KMS-11 (cell line): ENCODE data around the gene ICAM1.

Experiments used
- H2AFZ ChIP-seq: fragments of 200-600 bp; sonication (generic); 2 replicates; pipeline ENCODE4 v1.6.1; 2016; ENCODE audit warnings: antibody characterized with exemption, mixed run types, low read depth
- H3K27ac ChIP-seq: fragments of 200-600 bp; sonication (generic); 2 replicates; pipeline ENCODE4 v1.6.1; 2016; ENCODE audit warnings: mild to moderate bottlenecking, mixed run types
- H3K27me3 ChIP-seq: fragments of 200-600 bp; sonication (generic); 2 replicates; pipeline ENCODE4 v1.6.1; 2017; ENCODE audit warnings: mild to moderate bottlenecking, low read depth, mixed run types, moderate library complexity; ENCODE audit not compliant: insufficient read depth
- H3K36me3 ChIP-seq: fragments of 200-600 bp; sonication (generic); 2 replicates; pipeline ENCODE4 v1.6.1; 2017; ENCODE audit warnings: mild to moderate bottlenecking, mixed run types; ENCODE audit not compliant: insufficient read depth
- H3K4me1 ChIP-seq: fragments of 200-600 bp; sonication (generic); 2 replicates; pipeline ENCODE4 v1.6.1; 2016; ENCODE audit warnings: mild to moderate bottlenecking, low read depth, mixed run types; ENCODE audit not compliant: poor library complexity, severe bottlenecking
- H3K4me2 ChIP-seq: fragments of 200-600 bp; sonication (generic); 2 replicates; pipeline ENCODE4 v1.7.0; 2016; ENCODE audit warnings: mild to moderate bottlenecking, mixed run types
- H3K4me3 ChIP-seq: fragments of 200-600 bp; sonication (generic); IDR thresholded peaks from 2 replicates; pipeline ENCODE4 v1.6.1; 2017; ENCODE audit warnings: low read depth, low read length, mixed read lengths; ENCODE audit not compliant: insufficient read depth
- H3K79me2 ChIP-seq: fragments of 200-600 bp; sonication (generic); 2 replicates; pipeline ENCODE4 v1.6.1; 2016; ENCODE audit warnings: low read depth, mixed run types; ENCODE audit not compliant: insufficient read depth
- H3K9ac ChIP-seq: fragments of 200-600 bp; sonication (generic); 2 replicates; pipeline ENCODE4 v1.6.1; 2016; ENCODE audit warnings: mild to moderate bottlenecking, mixed run types
- H4K20me1 ChIP-seq: fragments of 200-600 bp; sonication (generic); 2 replicates; pipeline ENCODE4 v1.6.1; 2016; ENCODE audit warnings: mild to moderate bottlenecking, mixed run types; ENCODE audit not compliant: insufficient read depth
- CTCF ChIP-seq: fragments of 200-600 bp; sonication (generic); conservative IDR thresholded peaks from 2 replicates; pipeline ENCODE4 v1.6.1; 2017; ENCODE audit warnings: low read depth, mild to moderate bottlenecking, antibody characterized with exemption, low read length, moderate library complexity, mixed read lengths

The ICAM1 gene

GRCh38 chr19:10329555-10329954 lies 58.6 kb downstream of the ICAM1 start:
- Histone ChIP-seq H4K20me1 (no peaks in the 10 kb centered on the region), H3K27ac (no peak overlapping the region), H3K4me1 (peaks cover 16% of the 10 kb centered on the region), H3K4me2 (no peak overlapping the region), H3K4me3 (no peak overlapping the region), H3K36me3 (peaks cover 9% of the 10 kb centered on the region; the same call in 1 of the 2 replicates), H3K27me3 (no peaks in the 10 kb centered on the region), H2AFZ (no peak overlapping the region), H3K79me2 (peaks cover 26% of the 10 kb centered on the region), H3K9ac (no peak overlapping the region)
- TF ChIP-seq CTCF, result no peak

- Histone ChIP-seq H3K79me2 (peaks cover 26% of the 10 kb centered on the region), H3K27ac (peak overlapping the region; percentile 82; the same call in 1 of the 2 replicates), H3K4me1 (peaks cover 16% of the 10 kb centered on the region), H3K4me2 (peak overlapping the region; percentile 82), H4K20me1 (no peaks in the 10 kb centered on the region), H3K9ac (peak overlapping the region; percentile 85; the same call in 1 of the 2 replicates), H3K27me3 (no peaks in the 10 kb centered on the region), H2AFZ (no peak overlapping the region), H3K4me3 (no peak overlapping the region), H3K36me3 (no peaks in the 10 kb centered on the region; the same call in 1 of the 2 replicates)
- TF ChIP-seq CTCF, result no peak
Measured at GRCh38 chr19:10332158-10332964, 61.4 kb downstream of the ICAM1 start.

GRCh38 chr19:10332965-10333757 lies 62.2 kb downstream of the ICAM1 start, which contains the start of gene RAVER1:
TSS of gene RAVER1 (minus strand) at chr19:10333529. CDS start at chr19:10333507, 22 bp downstream.
- Histone ChIP-seq H3K4me3 (no peak within 1 kb of the TSS), H3K27me3 (no peaks in the 10 kb centered on the region), H3K4me1 (peaks cover 16% of the 10 kb centered on the region), H4K20me1 (no peaks in the 10 kb centered on the region), H3K79me2 (peaks cover 26% of the 10 kb centered on the region), H2AFZ (peak within 1 kb of the TSS; percentile 72), H3K27ac (peak within 1 kb of the TSS; percentile 82), H3K4me2 (peak within 1 kb of the TSS; percentile 82), H3K36me3 (no peaks in the 10 kb centered on the region; the same call in 1 of the 2 replicates), H3K9ac (peak within 1 kb of the TSS; percentile 85)
- no peak for TF ChIP-seq CTCF

DNA sequence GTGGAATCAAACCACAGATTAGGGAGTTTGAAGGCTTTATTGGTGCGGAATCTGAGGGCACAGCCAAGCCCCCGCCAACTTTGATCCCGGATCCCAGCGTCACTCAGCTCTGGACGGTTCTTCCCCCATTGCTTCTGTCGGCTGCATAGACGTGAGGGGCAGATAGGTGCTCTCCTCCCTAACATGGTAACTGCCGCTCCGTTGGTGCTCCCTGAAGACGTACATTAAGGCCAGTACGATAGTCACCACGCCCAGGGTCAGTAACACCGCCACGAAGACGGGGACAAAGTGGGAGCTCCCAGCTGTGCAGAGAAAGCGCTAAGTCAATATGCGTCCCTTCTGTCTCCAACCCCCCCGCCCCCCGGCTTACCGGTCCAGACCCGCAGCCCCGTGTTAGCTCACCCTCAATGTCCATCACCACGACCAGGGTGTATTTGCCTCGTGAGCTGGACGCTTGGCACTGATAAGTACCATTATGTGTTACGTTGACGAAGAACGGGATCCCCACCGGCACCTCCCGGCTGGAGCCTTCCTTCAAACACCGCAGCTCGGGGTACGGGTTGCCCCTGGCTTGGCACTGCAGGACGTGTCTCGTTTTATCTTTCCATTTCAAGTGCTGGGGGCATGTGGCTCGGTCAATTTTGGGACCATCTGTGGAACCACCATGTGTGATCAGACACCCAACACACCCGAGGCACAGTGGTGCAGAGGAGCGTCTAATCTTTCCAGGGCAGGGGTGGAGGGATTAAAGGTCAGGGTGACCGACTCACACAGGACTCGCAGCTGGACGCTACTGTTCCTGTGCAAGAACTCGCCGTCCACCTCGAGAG lies 63.1 kb downstream of the ICAM1 start:
- H3K27ac ChIP-seq, result no peak overlapping the region
- peak overlapping the region; percentile 85; the same call in 1 of the 2 replicates for H3K9ac ChIP-seq
- H3K4me1 ChIP-seq, result peaks cover 16% of the 10 kb centered on the region

More for the DNA sequence above, 63.1 kb downstream of the ICAM1 start:
- H3K27me3 ChIP-seq, result no peaks in the 10 kb centered on the region
- no peaks in the 10 kb centered on the region; the same call in 1 of the 2 replicates for H3K36me3 ChIP-seq
- no peak for TF ChIP-seq CTCF
- H2AFZ ChIP-seq, result peak overlapping the region; percentile 62
- H3K79me2 ChIP-seq, result peaks cover 26% of the 10 kb centered on the region
- peak overlapping the region; percentile 58 for H3K4me2 ChIP-seq
- H3K4me3 ChIP-seq, result no peak overlapping the region
- no peaks in the 10 kb centered on the region for H4K20me1 ChIP-seq
